ENCODE data around the gene WWC1. TPM values are rescaled to one million over a fixed set of nuclear protein-coding genes. Genes with fewer than 3 reads are reported as not detected.
"Not testable (repeated sequence)": the region's sequence is repeated elsewhere in the genome, so short reads cannot be mapped to it uniquely, and the experiment has no call there.

WWC1 gene
- total RNA-seq, 1 experiment from 2014 or later, result 52.8 TPM

GRCh38 chr5:168285696-168286095, 5.7 kb upstream of the WWC1 start:
- DNase-seq (ENCODE audit: low read depth), result no peak

GRCh38 chr5:168286386-168286785, 5.1 kb upstream of the WWC1 start:
- DNase-seq (ENCODE audit: low read depth), result no peak

- DNase-seq (ENCODE audit: low read depth), result not testable (repeated sequence)
Observed at GRCh38 chr5:168286863-168287262, 4.6 kb upstream of the WWC1 start.

- DNase-seq (ENCODE audit: low read depth), result no peak
Observed at GRCh38 chr5:168287362-168287761, 4.1 kb upstream of the WWC1 start.

- peak; percentile 52 for DNase-seq (ENCODE audit: low read depth)
Observed at GRCh38 chr5:168288349-168289245, 2.8 kb upstream of the WWC1 start.

- DNase-seq (ENCODE audit: low read depth), result no peak
Observed at GRCh38 chr5:168290902-168291341, 523 bp upstream of the WWC1 start.

GRCh38 chr5:168291964-168292785, 730 bp downstream of the WWC1 start:
- no peak for DNase-seq (ENCODE audit: low read depth)

- no peak for DNase-seq (ENCODE audit: low read depth)
Observed at GRCh38 chr5:168292786-168293696, 1.6 kb downstream of the WWC1 start.

GRCh38 chr5:168295574-168296201, 4.2 kb downstream of the WWC1 start:
- peak; percentile 68 for DNase-seq (ENCODE audit: low read depth)

GRCh38 chr5:168296682-168297081, 5.2 kb downstream of the WWC1 start:
- DNase-seq (ENCODE audit: low read depth), result no peak

GRCh38 chr5:168298949-168299348, 7.5 kb downstream of the WWC1 start:
- DNase-seq (ENCODE audit: low read depth), result no peak

GRCh38 chr5:168299372-168299771, 7.9 kb downstream of the WWC1 start:
- no peak for DNase-seq (ENCODE audit: low read depth)

GRCh38 chr5:168300326-168301182, 9.1 kb downstream of the WWC1 start:
- DNase-seq (ENCODE audit: low read depth), result no peak

GRCh38 chr5:168301593-168302390, 10.3 kb downstream of the WWC1 start:
- DNase-seq (ENCODE audit: low read depth), result peak; percentile 76

GRCh38 chr5:168302785-168303184, 11.3 kb downstream of the WWC1 start:
- DNase-seq (ENCODE audit: low read depth), result peak; percentile 86

GRCh38 chr5:168303393-168304025, 12.1 kb downstream of the WWC1 start:
- no peak for DNase-seq (ENCODE audit: low read depth)

- no peak for DNase-seq (ENCODE audit: low read depth)
Observed at GRCh38 chr5:168304349-168304748, 12.9 kb downstream of the WWC1 start.

- no peak for DNase-seq (ENCODE audit: low read depth)
Observed at GRCh38 chr5:168305281-168305680, 13.8 kb downstream of the WWC1 start.
